NCI-H1930 (cell line): Measurements from ENCODE around the gene RTTN.
"Not testable (repeated sequence)": the region's sequence is repeated elsewhere in the genome, so short reads cannot be mapped to it uniquely, and the experiment has no call there.

Source experiments
- DNase-seq, 2 experiments: peaks; one replicate each; lab custom pipeline; 2025; lab: John Stamatoyannopoulos, UW

Gene RTTN

GRCh38 chr18:70154591-70155194 lies 50.8 kb downstream of the RTTN start:
- no peak for DNase-seq

- no peak for DNase-seq
Measured at GRCh38 chr18:70151614-70152013, 53.9 kb downstream of the RTTN start.

GRCh38 chr18:70149616-70150301 lies 55.7 kb downstream of the RTTN start:
- DNase-seq: no peak

- DNase-seq: no peak
Measured at GRCh38 chr18:70149156-70149555, 56.3 kb downstream of the RTTN start.

GRCh38 chr18:70148039-70148938 lies 57.2 kb downstream of the RTTN start:
- no peak for DNase-seq

- no peak for DNase-seq
Measured at GRCh38 chr18:70146174-70146573, 59.3 kb downstream of the RTTN start.

- DNase-seq: no peak
Measured at GRCh38 chr18:70142001-70142400, 63.5 kb downstream of the RTTN start.

GRCh38 chr18:70139138-70139537 lies 66.3 kb downstream of the RTTN start:
- no peak for DNase-seq

GRCh38 chr18:70135604-70136003 lies 69.9 kb downstream of the RTTN start:
- DNase-seq: no peak

- DNase-seq: no peak
Measured at GRCh38 chr18:70132999-70133398, 72.5 kb downstream of the RTTN start.

GRCh38 chr18:70128271-70128670 lies 77.2 kb downstream of the RTTN start:
- DNase-seq: no peak

- DNase-seq: no peak
Measured at GRCh38 chr18:70127359-70127758, 78.1 kb downstream of the RTTN start.

- DNase-seq: peak in 1 of 2 experiments; percentile 31
Measured at GRCh38 chr18:70126832-70127231, 78.7 kb downstream of the RTTN start.

GRCh38 chr18:70124139-70124538 lies 81.3 kb downstream of the RTTN start:
- DNase-seq: no peak

- DNase-seq: no peak
Measured at GRCh38 chr18:70121842-70122241, 83.6 kb downstream of the RTTN start.

GRCh38 chr18:70116949-70117348 lies 88.5 kb downstream of the RTTN start:
- DNase-seq: no peak

- DNase-seq: no peak
Measured at GRCh38 chr18:70113511-70113910, 92.0 kb downstream of the RTTN start.

GRCh38 chr18:70110678-70111077 lies 94.8 kb downstream of the RTTN start:
- no peak for DNase-seq

- no peak for DNase-seq
Measured at GRCh38 chr18:70107091-70107490, 98.4 kb downstream of the RTTN start.

GRCh38 chr18:70102854-70103253 lies 102.6 kb downstream of the RTTN start:
- DNase-seq: not testable (repeated sequence)

- DNase-seq: no peak
Measured at GRCh38 chr18:70089858-70090257, 115.6 kb downstream of the RTTN start.

- no peak for DNase-seq
Measured at GRCh38 chr18:70086085-70086484, 119.4 kb downstream of the RTTN start.

GRCh38 chr18:70085641-70086040 lies 119.8 kb downstream of the RTTN start:
- DNase-seq: no peak
